ENCODE data around the gene PLCH2. TPM values are rescaled to one million over a fixed set of nuclear protein-coding genes. Genes with fewer than 3 reads are reported as not detected.

The PLCH2 gene
- total RNA-seq, 1 experiment from 2014 or later, result not detected

- Histone ChIP-seq H3K4me1 (ENCODE audit: insufficient read depth, low read length, poor library complexity, severe bottlenecking) (peaks cover 11% of the 10 kb centered on the region), H3K4me3 (ENCODE audit: low read depth, low read length, poor library complexity, severe bottlenecking) (peak overlapping the region; percentile 7), H3K27ac (ENCODE audit: low read depth, low read length, poor library complexity, severe bottlenecking) (no peak overlapping the region), H3K27me3 (replicated peaks; ENCODE audit: insufficient read depth, low read depth, low read length, poor library complexity) (peaks cover 55% of the 10 kb centered on the region), H3K36me3 (ENCODE audit: insufficient read depth, low read length, poor library complexity, severe bottlenecking) (no peaks in the 10 kb centered on the region), H3K9me3 (ENCODE audit: low read depth, low read length, poor library complexity, severe bottlenecking) (no peaks in the 10 kb centered on the region)
- ChIA-PET CTCF (no interaction called here), POLR2A (ENCODE audit: low non-redundant PET) (no interaction called here)
- intact Hi-C loops (cut with micrococcal nuclease; ENCODE audit: unreplicated experiment), result no loop called here
- BruUV-seq (replicated peaks), result no TSS peak
- peak; percentile 43 for DNase-seq (ENCODE audit: low spot score)
- TF ChIP-seq CTCF (conservative IDR thresholded peaks at IDR 0.05; ENCODE audit: low read depth, low read length), result 0 out of 2 replicates have a peak, but pooled peaks have one; percentile 14
- TF ChIP-seq EZH2 (IDR thresholded peaks at IDR 0.05; ENCODE audit: borderline replicate concordance, low read depth, low read length, poor library complexity, severe bottlenecking), result no peak
Observed at GRCh38 chr1:2528966-2529783, 53.1 kb downstream of the PLCH2 start.

GRCh38 chr1:2529784-2530512 lies 53.9 kb downstream of the PLCH2 start, which contains the start of gene HES5:
HES5 (minus strand) TSS chr1:2530263; CDS start chr1:2530164, 99 bp downstream.
- DNase-seq (ENCODE audit: low spot score), result no peak

More at GRCh38 chr1:2529784-2530512, 53.9 kb downstream of the PLCH2 start, which contains the start of gene HES5:
- H3K36me3 ChIP-seq (ENCODE audit: insufficient read depth, low read length, poor library complexity, severe bottlenecking), result no peaks in the 10 kb centered on the region
- TF ChIP-seq CTCF (conservative IDR thresholded peaks at IDR 0.05; ENCODE audit: low read depth, low read length) (no peak), EZH2 (IDR thresholded peaks at IDR 0.05; ENCODE audit: borderline replicate concordance, low read depth, low read length, poor library complexity, severe bottlenecking) (peak; percentile 99)
- peaks cover 4% of the 10 kb centered on the region for H3K4me1 ChIP-seq (ENCODE audit: insufficient read depth, low read length, poor library complexity, severe bottlenecking)
- ChIA-PET POLR2A (ENCODE audit: low non-redundant PET) (no interaction called here), CTCF (interaction anchor here (0.6 kb wide), 1 partner anchor 16 kb away, joined by 4 read pairs; no protein-coding TSS in a partner anchor)
- H3K4me3 ChIP-seq (ENCODE audit: low read depth, low read length, poor library complexity, severe bottlenecking), result peak within 1 kb of the TSS; percentile 7
- H3K9me3 ChIP-seq (ENCODE audit: low read depth, low read length, poor library complexity, severe bottlenecking), result no peaks in the 10 kb centered on the region
- peaks cover 62% of the 10 kb centered on the region for H3K27me3 ChIP-seq (replicated peaks; ENCODE audit: insufficient read depth, low read depth, low read length, poor library complexity)
- intact Hi-C loops (cut with micrococcal nuclease; ENCODE audit: unreplicated experiment), result no loop called here
- no TSS peak for BruUV-seq (replicated peaks)
- H3K27ac ChIP-seq (ENCODE audit: low read depth, low read length, poor library complexity, severe bottlenecking), result no peak within 1 kb of the TSS

Data from A673 (cell line).